ENCODE data around the gene C11orf52.
A peak's percentile ranks its signal among the peaks of the same experiment; 100 is the strongest.

C11orf52 gene

DNA sequence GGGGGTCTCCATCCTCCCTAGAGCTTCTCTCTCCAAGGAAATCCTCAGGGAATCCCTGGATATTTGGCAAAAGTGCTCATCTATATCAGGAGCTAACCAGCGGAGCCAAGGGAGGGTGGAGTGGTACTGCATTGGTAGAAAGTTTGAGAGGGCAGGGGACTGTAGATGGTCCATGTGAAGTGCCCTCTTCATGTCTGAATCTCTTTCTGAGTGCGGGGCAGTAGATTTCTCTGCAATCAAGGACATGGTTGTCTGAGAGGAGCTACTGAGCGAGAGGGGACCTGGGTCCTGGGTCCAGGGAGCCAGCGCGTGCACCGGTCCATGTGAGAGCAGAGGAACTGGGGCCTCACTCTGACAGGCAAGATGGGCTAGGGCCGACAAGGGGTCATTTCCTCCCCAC is 19.1 kb downstream of the C11orf52 start:
- Histone ChIP-seq H3K4me1 (ENCODE audit: control insufficient read depth, insufficient read depth, low read length) (peaks cover 8% of the 10 kb centered on the region), H3K27ac (ENCODE audit: low read length) (no peak overlapping the region), H3K36me3 (ENCODE audit: control insufficient read depth, insufficient read depth, low read length) (no peaks in the 10 kb centered on the region), H3K9me3 (ENCODE audit: control insufficient read depth, insufficient read depth, low read length) (no peaks in the 10 kb centered on the region), H3K27me3 (ENCODE audit: control insufficient read depth, insufficient read depth, low read length) (no peaks in the 10 kb centered on the region), H3K4me3 (ENCODE audit: low read length) (peak overlapping the region; percentile 70; the same call in 1 of the 2 replicates)
- no CpG with 5 or more reads among the region's 7 CpGs for WGBS (ENCODE audit: insufficient coverage, insufficient read length)
- DNase-seq (ENCODE audit: low read depth, low spot score): no peak

DNA sequence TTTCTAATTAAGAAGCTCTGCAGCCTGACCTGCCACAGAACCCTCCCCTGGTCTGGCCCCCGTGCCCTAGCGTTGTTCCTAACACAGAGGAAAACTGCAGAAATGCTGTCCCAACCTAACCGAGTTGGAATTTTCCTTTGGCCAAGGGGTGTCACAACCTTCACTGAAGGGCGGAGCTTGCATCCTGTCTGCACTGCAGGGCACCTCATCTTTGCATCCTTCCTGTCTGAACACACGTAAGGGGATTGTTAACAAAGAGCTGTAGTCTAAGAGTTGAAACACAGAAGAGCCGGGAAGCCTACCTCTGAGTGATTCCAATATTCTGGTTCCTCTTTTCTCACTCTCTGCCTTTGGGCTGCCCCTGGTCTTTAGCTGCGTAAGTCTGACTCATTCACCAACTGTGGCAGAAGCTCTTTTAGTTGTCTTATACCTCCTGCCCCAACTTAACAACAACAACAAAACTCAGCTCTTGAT is 20.0 kb downstream of the C11orf52 start:
- no peak for DNase-seq (ENCODE audit: low read depth, low spot score)
- H3K27ac ChIP-seq (ENCODE audit: low read length): no peak overlapping the region

DNA sequence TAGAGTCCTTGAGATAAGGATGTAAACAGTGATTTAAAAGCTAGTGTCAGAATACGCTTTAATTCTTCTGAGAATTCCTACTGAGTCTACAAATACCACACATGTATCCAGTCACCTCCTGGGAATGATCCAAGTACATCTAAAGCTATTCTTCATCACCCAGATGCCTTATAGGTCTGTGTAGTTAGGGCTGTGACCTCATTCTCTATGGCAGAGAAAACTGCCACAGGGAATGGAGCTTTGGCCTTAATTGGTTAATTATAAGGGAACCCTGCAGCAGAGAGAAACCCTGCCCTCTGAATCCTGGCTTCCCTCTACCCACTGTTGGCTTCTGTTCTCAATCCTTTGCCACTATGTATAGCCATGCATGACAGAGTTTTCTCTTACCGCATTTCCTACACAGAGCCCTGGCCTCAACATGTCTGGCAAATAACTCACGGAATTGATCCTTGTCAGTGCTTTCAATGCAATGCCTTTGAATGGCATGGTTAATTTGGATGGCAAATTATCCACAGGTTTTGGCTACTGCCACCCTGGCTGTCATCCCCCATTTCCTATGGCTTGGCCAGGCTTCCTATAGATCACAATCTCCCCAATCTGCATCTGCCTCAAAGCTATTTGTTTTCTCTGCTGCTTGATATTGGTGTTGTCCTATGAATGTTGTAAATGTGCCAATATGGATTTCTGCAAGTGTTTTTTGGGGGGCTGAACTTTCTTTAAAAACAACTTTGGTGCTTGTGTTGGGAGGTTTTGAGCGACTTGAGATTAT is 21.3 kb downstream of the C11orf52 start:
- WGBS (ENCODE audit: insufficient coverage, insufficient read length): no CpG with 5 or more reads among the region's 4 CpGs
- H3K27me3 ChIP-seq (ENCODE audit: control insufficient read depth, insufficient read depth, low read length): no peaks in the 10 kb centered on the region
- H3K9me3 ChIP-seq (ENCODE audit: control insufficient read depth, insufficient read depth, low read length): no peaks in the 10 kb centered on the region
- H3K36me3 ChIP-seq (ENCODE audit: control insufficient read depth, insufficient read depth, low read length): no peaks in the 10 kb centered on the region
- peaks cover 8% of the 10 kb centered on the region for H3K4me1 ChIP-seq (ENCODE audit: control insufficient read depth, insufficient read depth, low read length)
- no peak for DNase-seq (ENCODE audit: low read depth, low spot score)
- H3K27ac ChIP-seq (ENCODE audit: low read length): no peak overlapping the region
- H3K4me3 ChIP-seq (ENCODE audit: low read length): no peak overlapping the region

More for the DNA sequence above, 20.0 kb downstream of the C11orf52 start:
- Histone ChIP-seq H3K27me3 (ENCODE audit: control insufficient read depth, insufficient read depth, low read length) (no peaks in the 10 kb centered on the region), H3K4me3 (ENCODE audit: low read length) (no peak overlapping the region), H3K36me3 (ENCODE audit: control insufficient read depth, insufficient read depth, low read length) (no peaks in the 10 kb centered on the region), H3K4me1 (ENCODE audit: control insufficient read depth, insufficient read depth, low read length) (peaks cover 8% of the 10 kb centered on the region), H3K9me3 (ENCODE audit: control insufficient read depth, insufficient read depth, low read length) (no peaks in the 10 kb centered on the region)
- no CpG with 5 or more reads among the region's 7 CpGs for WGBS (ENCODE audit: insufficient coverage, insufficient read length)

DNA sequence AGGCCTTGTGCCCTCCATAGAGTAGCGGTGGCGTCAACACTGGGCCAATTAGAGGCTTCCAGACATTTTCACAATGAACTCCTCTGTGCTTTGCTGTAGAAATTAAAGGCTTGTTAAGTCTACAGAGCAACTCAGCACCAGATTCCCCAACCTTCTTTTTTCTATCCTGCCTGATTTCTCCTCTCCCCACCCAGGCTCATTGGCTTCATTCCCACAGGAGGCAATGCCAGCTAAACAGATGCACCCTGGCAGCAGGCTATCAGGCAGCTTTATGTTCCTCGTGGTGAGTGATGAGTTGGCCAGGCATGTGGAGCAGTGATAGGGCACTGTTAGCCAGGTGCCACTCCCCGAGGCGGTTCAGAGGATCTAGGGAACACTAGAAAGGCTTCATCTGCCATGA is 23.2 kb downstream of the C11orf52 start:
- DNase-seq (ENCODE audit: low read depth, low spot score): no peak
- Histone ChIP-seq H3K4me3 (ENCODE audit: low read length) (no peak overlapping the region), H3K4me1 (ENCODE audit: control insufficient read depth, insufficient read depth, low read length) (peaks cover 8% of the 10 kb centered on the region), H3K27ac (ENCODE audit: low read length) (no peak overlapping the region), H3K36me3 (ENCODE audit: control insufficient read depth, insufficient read depth, low read length) (no peaks in the 10 kb centered on the region; the same call in 1 of the 2 replicates), H3K9me3 (ENCODE audit: control insufficient read depth, insufficient read depth, low read length) (no peaks in the 10 kb centered on the region), H3K27me3 (ENCODE audit: control insufficient read depth, insufficient read depth, low read length) (no peaks in the 10 kb centered on the region; the same call in 1 of the 2 replicates)
- WGBS (ENCODE audit: insufficient coverage, insufficient read length): no CpG with 5 or more reads among the region's 5 CpGs

DNA sequence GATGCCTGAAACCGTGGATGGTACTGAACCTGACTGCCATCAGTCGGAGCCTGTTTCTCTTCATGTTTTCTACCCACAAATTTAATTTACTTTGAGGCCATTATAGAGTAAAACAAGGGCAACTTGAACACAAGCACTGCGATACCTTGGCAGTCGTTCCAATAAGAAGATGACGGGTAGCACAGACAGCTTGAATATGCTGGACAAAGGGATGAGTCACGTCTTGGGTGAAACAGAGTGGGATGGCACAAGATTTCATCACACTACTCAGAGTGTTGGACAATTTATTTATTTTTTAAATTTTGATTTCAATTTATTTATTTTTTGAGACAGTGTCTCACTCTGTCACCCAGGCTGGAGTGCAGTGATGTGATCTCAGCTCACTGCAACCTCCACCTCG is 24.1 kb downstream of the C11orf52 start:
- no peak for DNase-seq (ENCODE audit: low read depth, low spot score)
- Histone ChIP-seq H3K27me3 (ENCODE audit: control insufficient read depth, insufficient read depth, low read length) (no peaks in the 10 kb centered on the region; the same call in 1 of the 2 replicates), H3K9me3 (ENCODE audit: control insufficient read depth, insufficient read depth, low read length) (no peaks in the 10 kb centered on the region), H3K4me1 (ENCODE audit: control insufficient read depth, insufficient read depth, low read length) (peaks cover 8% of the 10 kb centered on the region), H3K27ac (ENCODE audit: low read length) (no peak overlapping the region), H3K4me3 (ENCODE audit: low read length) (no peak overlapping the region), H3K36me3 (ENCODE audit: control insufficient read depth, insufficient read depth, low read length) (no peaks in the 10 kb centered on the region; the same call in 1 of the 2 replicates)
- no CpG with 5 or more reads among the region's 7 CpGs for WGBS (ENCODE audit: insufficient coverage, insufficient read length)

DNA sequence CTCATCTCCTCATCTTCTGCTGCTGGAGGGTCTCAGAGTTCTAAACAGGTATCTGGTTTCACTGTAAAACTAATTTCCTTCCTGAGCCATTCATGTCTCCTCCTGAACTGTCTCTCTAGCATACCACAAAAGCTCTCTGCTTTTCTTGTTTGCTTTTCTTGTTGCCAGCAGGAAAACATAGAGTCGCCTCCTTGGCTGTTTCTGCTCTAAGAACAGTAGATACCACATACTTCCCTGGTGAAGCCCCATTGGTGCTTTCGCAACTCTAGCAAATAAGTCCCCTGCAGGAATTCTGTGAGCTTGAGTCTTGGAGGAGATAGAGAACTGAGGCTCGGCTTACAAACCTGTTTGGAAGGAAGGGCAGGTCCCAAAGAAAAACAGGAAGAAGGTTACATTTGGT is 25.4 kb downstream of the C11orf52 start:
- Histone ChIP-seq H3K4me1 (ENCODE audit: control insufficient read depth, insufficient read depth, low read length) (0 out of 2 replicates have a peak, but pooled peaks cover 1% of the 10 kb centered on the region), H3K4me3 (ENCODE audit: low read length) (no peak overlapping the region)
- no peak for DNase-seq (ENCODE audit: low read depth, low spot score)

DNA sequence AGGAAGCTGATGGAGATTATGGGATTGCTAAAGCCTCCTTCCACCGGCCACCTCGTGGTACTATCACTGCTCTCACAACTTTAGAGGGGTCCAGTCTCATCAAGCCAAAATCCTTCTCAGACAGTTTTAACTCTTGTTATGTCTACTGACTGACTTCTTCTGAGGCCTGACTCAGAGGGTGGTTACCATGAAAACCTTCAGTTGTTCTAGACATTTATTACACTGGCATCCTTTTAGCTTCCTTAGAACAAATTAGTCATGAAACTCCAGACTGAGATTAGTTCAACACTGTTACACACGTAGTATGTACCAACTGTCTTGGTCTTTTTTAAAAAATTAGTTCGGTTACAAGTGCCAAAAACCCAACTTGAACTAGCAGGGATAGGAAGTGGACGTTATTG is 25.9 kb downstream of the C11orf52 start:
- Histone ChIP-seq H3K4me3 (ENCODE audit: low read length) (no peak overlapping the region), H3K4me1 (ENCODE audit: control insufficient read depth, insufficient read depth, low read length) (0 out of 2 replicates have a peak, but pooled peaks cover 1% of the 10 kb centered on the region), H3K9me3 (ENCODE audit: control insufficient read depth, insufficient read depth, low read length) (no peaks in the 10 kb centered on the region), H3K27me3 (ENCODE audit: control insufficient read depth, insufficient read depth, low read length) (no peaks in the 10 kb centered on the region; the same call in 1 of the 2 replicates), H3K27ac (ENCODE audit: low read length) (no peak overlapping the region), H3K36me3 (ENCODE audit: control insufficient read depth, insufficient read depth, low read length) (no peaks in the 10 kb centered on the region; the same call in 1 of the 2 replicates)
- no peak for DNase-seq (ENCODE audit: low read depth, low spot score)
- no CpG with 5 or more reads among the region's 5 CpGs for WGBS (ENCODE audit: insufficient coverage, insufficient read length)

More for the DNA sequence above, 25.4 kb downstream of the C11orf52 start:
- WGBS (ENCODE audit: insufficient coverage, insufficient read length): no CpG with 5 or more reads among the region's 3 CpGs
- H3K27me3 ChIP-seq (ENCODE audit: control insufficient read depth, insufficient read depth, low read length): no peaks in the 10 kb centered on the region; the same call in 1 of the 2 replicates
- H3K27ac ChIP-seq (ENCODE audit: low read length): no peak overlapping the region
- no peaks in the 10 kb centered on the region for H3K9me3 ChIP-seq (ENCODE audit: control insufficient read depth, insufficient read depth, low read length)
- no peaks in the 10 kb centered on the region; the same call in 1 of the 2 replicates for H3K36me3 ChIP-seq (ENCODE audit: control insufficient read depth, insufficient read depth, low read length)

DNA sequence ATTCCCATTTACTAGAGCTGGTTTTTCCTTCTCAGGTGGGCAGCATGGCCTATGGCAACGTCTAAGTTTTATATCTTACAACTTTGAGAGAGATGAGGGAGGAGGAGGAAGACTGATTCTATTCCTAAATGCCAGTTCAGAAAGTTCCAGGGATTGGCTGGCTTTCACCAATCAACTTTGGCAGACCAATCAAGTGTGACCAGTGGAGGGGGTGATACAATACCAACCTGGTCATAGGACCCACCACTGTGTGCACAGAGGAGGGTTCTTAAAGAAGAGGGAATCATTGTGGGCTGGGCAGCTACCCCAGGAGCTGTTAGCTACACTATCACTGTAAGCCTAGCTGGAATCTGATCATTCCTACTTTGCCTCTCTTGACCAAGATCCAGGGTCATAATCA is 26.5 kb downstream of the C11orf52 start:
- Histone ChIP-seq H3K4me3 (ENCODE audit: low read length) (no peak overlapping the region), H3K27me3 (ENCODE audit: control insufficient read depth, insufficient read depth, low read length) (no peaks in the 10 kb centered on the region; the same call in 1 of the 2 replicates), H3K27ac (ENCODE audit: low read length) (no peak overlapping the region), H3K4me1 (ENCODE audit: control insufficient read depth, insufficient read depth, low read length) (0 out of 2 replicates have a peak, but pooled peaks cover 1% of the 10 kb centered on the region), H3K9me3 (ENCODE audit: control insufficient read depth, insufficient read depth, low read length) (no peaks in the 10 kb centered on the region), H3K36me3 (ENCODE audit: control insufficient read depth, insufficient read depth, low read length) (no peaks in the 10 kb centered on the region; the same call in 1 of the 2 replicates)
- no CpG with 5 or more reads among the region's 1 CpG for WGBS (ENCODE audit: insufficient coverage, insufficient read length)
- no peak for DNase-seq (ENCODE audit: low read depth, low spot score)

DNA sequence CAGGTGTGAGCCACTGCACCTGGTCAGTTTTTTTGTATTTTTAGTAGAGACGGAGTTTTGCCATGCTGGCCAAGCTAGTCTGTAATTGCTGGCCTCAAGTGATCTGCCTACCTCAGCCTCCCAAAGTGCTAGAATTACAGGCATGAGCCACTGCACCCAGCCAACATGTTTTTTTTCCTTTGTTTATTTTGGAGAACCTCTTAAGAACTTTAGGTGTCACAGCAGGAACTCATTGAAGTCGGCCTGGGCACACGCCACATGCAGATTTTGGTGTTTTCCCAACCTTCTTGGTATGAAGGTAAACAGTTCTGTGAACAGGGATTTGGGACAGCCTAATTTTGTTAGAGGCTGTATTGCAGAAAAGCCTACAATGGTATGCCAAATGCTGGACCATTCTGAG is 27.8 kb downstream of the C11orf52 start:
- Histone ChIP-seq H3K36me3 (ENCODE audit: control insufficient read depth, insufficient read depth, low read length) (no peaks in the 10 kb centered on the region; the same call in 1 of the 2 replicates), H3K9me3 (ENCODE audit: control insufficient read depth, insufficient read depth, low read length) (no peaks in the 10 kb centered on the region), H3K4me3 (ENCODE audit: low read length) (no peak overlapping the region), H3K27me3 (ENCODE audit: control insufficient read depth, insufficient read depth, low read length) (no peaks in the 10 kb centered on the region; the same call in 1 of the 2 replicates), H3K27ac (ENCODE audit: low read length) (no peak overlapping the region), H3K4me1 (ENCODE audit: control insufficient read depth, insufficient read depth, low read length) (0 out of 2 replicates have a peak, but pooled peaks cover 1% of the 10 kb centered on the region)
- no CpG with 5 or more reads among the region's 3 CpGs for WGBS (ENCODE audit: insufficient coverage, insufficient read length)
- no peak for DNase-seq (ENCODE audit: low read depth, low spot score)

DNA sequence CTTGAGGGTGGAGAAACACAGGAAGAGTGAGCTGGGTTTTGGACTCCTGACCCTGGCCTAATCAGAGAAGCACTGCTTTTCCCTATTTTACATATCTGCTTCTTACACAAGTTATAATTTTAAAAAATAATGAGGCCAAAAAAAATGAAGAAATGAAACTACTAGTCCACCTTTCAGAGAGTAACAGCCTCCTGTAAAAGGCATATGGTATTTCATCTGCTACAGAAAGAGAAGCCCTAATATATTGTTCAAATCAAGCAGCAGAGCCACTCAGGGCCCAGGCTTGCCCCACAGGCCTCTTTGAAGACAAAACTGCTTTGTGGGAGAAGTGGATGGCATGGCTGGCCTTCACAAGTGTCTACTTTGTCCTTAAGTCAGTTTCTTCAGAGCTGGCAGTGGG is 28.4 kb downstream of the C11orf52 start:
- no peak overlapping the region for H3K27ac ChIP-seq (ENCODE audit: low read length)
- H3K36me3 ChIP-seq (ENCODE audit: control insufficient read depth, insufficient read depth, low read length): no peaks in the 10 kb centered on the region; the same call in 1 of the 2 replicates
- H3K9me3 ChIP-seq (ENCODE audit: control insufficient read depth, insufficient read depth, low read length): no peaks in the 10 kb centered on the region
- H3K4me1 ChIP-seq (ENCODE audit: control insufficient read depth, insufficient read depth, low read length): 0 out of 2 replicates have a peak, but pooled peaks cover 1% of the 10 kb centered on the region
- H3K27me3 ChIP-seq (ENCODE audit: control insufficient read depth, insufficient read depth, low read length): no peaks in the 10 kb centered on the region; the same call in 1 of the 2 replicates
- DNase-seq (ENCODE audit: low read depth, low spot score): no peak
- H3K4me3 ChIP-seq (ENCODE audit: low read length): no peak overlapping the region
